PFSK-1 (cell line): ENCODE measurements around the gene WDR70.

ENCODE experiments used
- FOXP2 ChIP-seq: optimal IDR thresholded peaks from 2 replicates; pipeline ENCODE3; 2011; ENCODE audit warnings: borderline replicate concordance, control low read depth, inconsistent platforms; ENCODE audit not compliant: insufficient read depth; ENCODE audit errors: extremely low read length, extremely low read depth
- POLR2AphosphoS5 ChIP-seq: IDR thresholded peaks from 2 replicates; pipeline ENCODE4 v1.6.1; 2012; ENCODE audit warnings: low read depth, mild to moderate bottlenecking, control low read depth, low read length, moderate library complexity
- SIN3A ChIP-seq: IDR thresholded peaks from 2 replicates; pipeline ENCODE4 v1.6.1; 2012; ENCODE audit warnings: mild to moderate bottlenecking, low read length, moderate library complexity, borderline replicate concordance; ENCODE audit not compliant: insufficient read depth
- TAF1 ChIP-seq: IDR thresholded peaks from 2 replicates; pipeline ENCODE4 v1.6.1; 2012; ENCODE audit warnings: low read length, control low read depth, borderline replicate concordance; ENCODE audit not compliant: insufficient read depth
- TF ChIP-seq, protein P1 (sequence below), 2 experiments: IDR thresholded peaks; 2 replicates each; pipeline versions ENCODE4 v1.6.1 to v1.8.0; 2011 to 2012; ENCODE audit warnings: low read depth in 2 of 2, low read length in 2 of 2, control low read depth in 1 of 2, inconsistent platforms in 1 of 2, mild to moderate bottlenecking in 1 of 2, moderate library complexity in 1 of 2; ENCODE audit not compliant: insufficient read depth in 1 of 2

DNA sequence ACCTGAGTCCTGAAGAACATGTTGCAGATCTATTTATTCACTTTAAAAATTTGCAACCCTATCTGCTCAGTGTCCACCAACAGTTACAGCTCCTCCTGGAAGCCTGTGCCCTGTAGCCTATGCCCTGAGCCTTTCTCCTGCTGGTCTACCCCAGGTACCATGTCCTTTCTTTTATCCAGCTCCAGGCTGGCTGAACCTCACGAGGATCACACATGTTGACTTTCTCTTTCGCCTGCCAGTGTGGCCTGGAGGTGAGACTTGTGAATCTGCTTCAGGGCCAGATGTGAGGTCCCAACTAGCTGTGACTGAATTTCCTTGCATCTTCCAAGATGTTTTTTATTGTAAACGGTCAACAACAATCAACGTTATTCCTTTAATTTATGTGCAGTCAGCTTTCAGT, 390.0 kb downstream of the WDR70 start:
- TF ChIP-seq, protein P1, sequence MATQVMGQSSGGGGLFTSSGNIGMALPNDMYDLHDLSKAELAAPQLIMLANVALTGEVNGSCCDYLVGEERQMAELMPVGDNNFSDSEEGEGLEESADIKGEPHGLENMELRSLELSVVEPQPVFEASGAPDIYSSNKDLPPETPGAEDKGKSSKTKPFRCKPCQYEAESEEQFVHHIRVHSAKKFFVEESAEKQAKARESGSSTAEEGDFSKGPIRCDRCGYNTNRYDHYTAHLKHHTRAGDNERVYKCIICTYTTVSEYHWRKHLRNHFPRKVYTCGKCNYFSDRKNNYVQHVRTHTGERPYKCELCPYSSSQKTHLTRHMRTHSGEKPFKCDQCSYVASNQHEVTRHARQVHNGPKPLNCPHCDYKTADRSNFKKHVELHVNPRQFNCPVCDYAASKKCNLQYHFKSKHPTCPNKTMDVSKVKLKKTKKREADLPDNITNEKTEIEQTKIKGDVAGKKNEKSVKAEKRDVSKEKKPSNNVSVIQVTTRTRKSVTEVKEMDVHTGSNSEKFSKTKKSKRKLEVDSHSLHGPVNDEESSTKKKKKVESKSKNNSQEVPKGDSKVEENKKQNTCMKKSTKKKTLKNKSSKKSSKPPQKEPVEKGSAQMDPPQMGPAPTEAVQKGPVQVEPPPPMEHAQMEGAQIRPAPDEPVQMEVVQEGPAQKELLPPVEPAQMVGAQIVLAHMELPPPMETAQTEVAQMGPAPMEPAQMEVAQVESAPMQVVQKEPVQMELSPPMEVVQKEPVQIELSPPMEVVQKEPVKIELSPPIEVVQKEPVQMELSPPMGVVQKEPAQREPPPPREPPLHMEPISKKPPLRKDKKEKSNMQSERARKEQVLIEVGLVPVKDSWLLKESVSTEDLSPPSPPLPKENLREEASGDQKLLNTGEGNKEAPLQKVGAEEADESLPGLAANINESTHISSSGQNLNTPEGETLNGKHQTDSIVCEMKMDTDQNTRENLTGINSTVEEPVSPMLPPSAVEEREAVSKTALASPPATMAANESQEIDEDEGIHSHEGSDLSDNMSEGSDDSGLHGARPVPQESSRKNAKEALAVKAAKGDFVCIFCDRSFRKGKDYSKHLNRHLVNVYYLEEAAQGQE (IDR thresholded peaks at IDR 0.05; ENCODE audit: insufficient read depth in 1 of 2, low read depth in 2 of 2, low read length in 2 of 2): no peak
- no peak for TF ChIP-seq FOXP2
- no peak for TF ChIP-seq SIN3A
- TF ChIP-seq POLR2AphosphoS5: no peak
- TF ChIP-seq TAF1: no peak
